Measurements from ENCODE around the gene MAML3.

The MAML3 gene

GRCh38 chr4:140048419-140048995 lies 105.5 kb downstream of the MAML3 start:
- Histone ChIP-seq H4K8ac (ENCODE audit: low read length) (no peak overlapping the region), H3K4ac (ENCODE audit: low read depth in 1 of 2, low read length in 2 of 2) (no peak overlapping the region), H4K91ac (ENCODE audit: low read length) (no peak overlapping the region), H2BK12ac (ENCODE audit: low read length in 2 of 2) (no peak overlapping the region), H3K23ac (ENCODE audit: low read length in 2 of 2) (no peak overlapping the region), H3K9me3 (ENCODE audit: control insufficient read depth, low read length) (no peaks in the 10 kb centered on the region), H2BK120ac (ENCODE audit: low read depth, low read length) (no peak overlapping the region), H3K27me3 (ENCODE audit: control insufficient read depth in 1 of 2, insufficient read depth in 1 of 2, low read length in 2 of 2) (no peaks in the 10 kb centered on the region), H2BK15ac (ENCODE audit: low read depth, poor library complexity, severe bottlenecking) (peak overlapping the region; percentile 93), H3K27ac (ENCODE audit: low read length, poor library complexity, severe bottlenecking) (peak overlapping the region; percentile 73), H3K18ac (ENCODE audit: low read depth in 1 of 2, low read length in 2 of 2) (peak overlapping the region in 1 of 2 experiments; percentile 77), H3K79me1 (replicated peaks; ENCODE audit: low read length, poor library complexity, severe bottlenecking) (peaks cover 18% of the 10 kb centered on the region), H2BK5ac (ENCODE audit: low read depth, low read length, poor library complexity, severe bottlenecking) (no peak overlapping the region), H2AFZ (ENCODE audit: low read depth, low read length) (no peak overlapping the region), H3K14ac (ENCODE audit: low read length in 2 of 2) (no peak overlapping the region), H3K9ac (ENCODE audit: low read length) (peak overlapping the region; percentile 86), H3K4me2 (ENCODE audit: low read length, poor library complexity, severe bottlenecking) (peak overlapping the region; percentile 54), H3K4me3 (ENCODE audit: insufficient read depth in 1 of 2, low read depth in 1 of 2, low read length in 2 of 2) (peak overlapping the region in 1 of 2 experiments; percentile 76), H2AK5ac (ENCODE audit: low read length, severe bottlenecking) (peak overlapping the region; percentile 72), H3K36me3 (ENCODE audit: control insufficient read depth in 1 of 2, insufficient read depth in 2 of 2, low read depth in 1 of 2, low read length in 2 of 2) (no peaks in the 10 kb centered on the region), H3K4me1 (ENCODE audit: control insufficient read depth, insufficient read depth, low read depth, low read length) (no peaks in the 10 kb centered on the region)
- 80% methylated on average over 4 of the region's 4 CpGs for WGBS
- DNase-seq: no peak

- no peaks in the 10 kb centered on the region for H3K9me3 ChIP-seq (ENCODE audit: control insufficient read depth, low read length)
- H3K14ac ChIP-seq (ENCODE audit: low read length in 2 of 2): no peak overlapping the region
- no peak overlapping the region for H3K4me3 ChIP-seq (ENCODE audit: insufficient read depth in 1 of 2, low read depth in 1 of 2, low read length in 2 of 2)
- no peak for DNase-seq
- H3K27me3 ChIP-seq (ENCODE audit: control insufficient read depth in 1 of 2, insufficient read depth in 1 of 2, low read length in 2 of 2): no peaks in the 10 kb centered on the region
- H2BK120ac ChIP-seq (ENCODE audit: low read depth, low read length): no peak overlapping the region
- H3K79me1 ChIP-seq (replicated peaks; ENCODE audit: low read length, poor library complexity, severe bottlenecking): peaks cover 15% of the 10 kb centered on the region
- no peak overlapping the region for H3K18ac ChIP-seq (ENCODE audit: low read depth in 1 of 2, low read length in 2 of 2)
- H2BK15ac ChIP-seq (ENCODE audit: low read depth, poor library complexity, severe bottlenecking): no peak overlapping the region
- H3K27ac ChIP-seq (ENCODE audit: low read length, poor library complexity, severe bottlenecking): no peak overlapping the region
- H4K91ac ChIP-seq (ENCODE audit: low read length): no peak overlapping the region
- no peak overlapping the region for H4K8ac ChIP-seq (ENCODE audit: low read length)
- H3K4me2 ChIP-seq (ENCODE audit: low read length, poor library complexity, severe bottlenecking): no peak overlapping the region
- no peak overlapping the region for H2AFZ ChIP-seq (ENCODE audit: low read depth, low read length)
- no peaks in the 10 kb centered on the region for H3K4me1 ChIP-seq (ENCODE audit: control insufficient read depth, insufficient read depth, low read depth, low read length)
- H3K36me3 ChIP-seq (ENCODE audit: control insufficient read depth in 1 of 2, insufficient read depth in 2 of 2, low read depth in 1 of 2, low read length in 2 of 2): no peaks in the 10 kb centered on the region
- no peak overlapping the region for H2BK5ac ChIP-seq (ENCODE audit: low read depth, low read length, poor library complexity, severe bottlenecking)
- H3K23ac ChIP-seq (ENCODE audit: low read length in 2 of 2): no peak overlapping the region
- no peak overlapping the region for H3K9ac ChIP-seq (ENCODE audit: low read length)
- no peak overlapping the region for H2BK12ac ChIP-seq (ENCODE audit: low read length in 2 of 2)
- H2AK5ac ChIP-seq (ENCODE audit: low read length, severe bottlenecking): no peak overlapping the region
- 77% methylated on average over 5 of the region's 5 CpGs for WGBS
- H3K4ac ChIP-seq (ENCODE audit: low read depth in 1 of 2, low read length in 2 of 2): no peak overlapping the region
These were observed 106.2 kb downstream of the MAML3 start for GRCh38 chr4:140047786-140048185.

GRCh38 chr4:140047017-140047640 lies 106.9 kb downstream of the MAML3 start:
- Histone ChIP-seq H3K4me2 (ENCODE audit: low read length, poor library complexity, severe bottlenecking) (no peak overlapping the region), H2BK5ac (ENCODE audit: low read depth, low read length, poor library complexity, severe bottlenecking) (no peak overlapping the region), H3K9me3 (ENCODE audit: control insufficient read depth, low read length) (no peaks in the 10 kb centered on the region), H2BK120ac (ENCODE audit: low read depth, low read length) (no peak overlapping the region), H3K14ac (ENCODE audit: low read length in 2 of 2) (no peak overlapping the region), H2AK5ac (ENCODE audit: low read length, severe bottlenecking) (no peak overlapping the region), H3K4me1 (ENCODE audit: control insufficient read depth, insufficient read depth, low read depth, low read length) (no peaks in the 10 kb centered on the region), H3K27me3 (ENCODE audit: control insufficient read depth in 1 of 2, insufficient read depth in 1 of 2, low read length in 2 of 2) (no peaks in the 10 kb centered on the region), H3K79me1 (replicated peaks; ENCODE audit: low read length, poor library complexity, severe bottlenecking) (peaks cover 15% of the 10 kb centered on the region), H4K8ac (ENCODE audit: low read length) (no peak overlapping the region), H3K18ac (ENCODE audit: low read depth in 1 of 2, low read length in 2 of 2) (peak overlapping the region in 1 of 2 experiments; percentile 7), H4K91ac (ENCODE audit: low read length) (no peak overlapping the region), H3K4me3 (ENCODE audit: insufficient read depth in 1 of 2, low read depth in 1 of 2, low read length in 2 of 2) (no peak overlapping the region), H3K9ac (ENCODE audit: low read length) (no peak overlapping the region), H3K36me3 (ENCODE audit: control insufficient read depth in 1 of 2, insufficient read depth in 2 of 2, low read depth in 1 of 2, low read length in 2 of 2) (no peaks in the 10 kb centered on the region), H3K23ac (ENCODE audit: low read length in 2 of 2) (no peak overlapping the region), H3K27ac (ENCODE audit: low read length, poor library complexity, severe bottlenecking) (no peak overlapping the region), H3K4ac (ENCODE audit: low read depth in 1 of 2, low read length in 2 of 2) (no peak overlapping the region), H2BK15ac (ENCODE audit: low read depth, poor library complexity, severe bottlenecking) (no peak overlapping the region), H2BK12ac (ENCODE audit: low read length in 2 of 2) (peak overlapping the region in 1 of 2 experiments; percentile 15), H2AFZ (ENCODE audit: low read depth, low read length) (no peak overlapping the region)
- 79% methylated on average over 17 of the region's 17 CpGs for WGBS
- DNase-seq: no peak

- Histone ChIP-seq H3K4ac (ENCODE audit: low read depth in 1 of 2, low read length in 2 of 2) (no peak overlapping the region), H3K4me3 (ENCODE audit: insufficient read depth in 1 of 2, low read depth in 1 of 2, low read length in 2 of 2) (no peak overlapping the region), H2AK5ac (ENCODE audit: low read length, severe bottlenecking) (no peak overlapping the region), H2BK15ac (ENCODE audit: low read depth, poor library complexity, severe bottlenecking) (no peak overlapping the region), H3K27ac (ENCODE audit: low read length, poor library complexity, severe bottlenecking) (no peak overlapping the region), H2AFZ (ENCODE audit: low read depth, low read length) (no peak overlapping the region), H4K91ac (ENCODE audit: low read length) (no peak overlapping the region), H3K14ac (ENCODE audit: low read length in 2 of 2) (no peak overlapping the region), H3K4me1 (ENCODE audit: control insufficient read depth, insufficient read depth, low read depth, low read length) (no peaks in the 10 kb centered on the region), H4K8ac (ENCODE audit: low read length) (no peak overlapping the region), H3K4me2 (ENCODE audit: low read length, poor library complexity, severe bottlenecking) (no peak overlapping the region), H3K18ac (ENCODE audit: low read depth in 1 of 2, low read length in 2 of 2) (no peak overlapping the region), H3K36me3 (ENCODE audit: control insufficient read depth in 1 of 2, insufficient read depth in 2 of 2, low read depth in 1 of 2, low read length in 2 of 2) (no peaks in the 10 kb centered on the region), H2BK120ac (ENCODE audit: low read depth, low read length) (no peak overlapping the region), H2BK5ac (ENCODE audit: low read depth, low read length, poor library complexity, severe bottlenecking) (no peak overlapping the region), H3K27me3 (ENCODE audit: control insufficient read depth in 1 of 2, insufficient read depth in 1 of 2, low read length in 2 of 2) (no peaks in the 10 kb centered on the region), H2BK12ac (ENCODE audit: low read length in 2 of 2) (no peak overlapping the region), H3K23ac (ENCODE audit: low read length in 2 of 2) (no peak overlapping the region), H3K9ac (ENCODE audit: low read length) (no peak overlapping the region), H3K9me3 (ENCODE audit: control insufficient read depth, low read length) (no peaks in the 10 kb centered on the region), H3K79me1 (replicated peaks; ENCODE audit: low read length, poor library complexity, severe bottlenecking) (peaks cover 15% of the 10 kb centered on the region)
- WGBS: 62% methylated on average over 5 of the region's 6 CpGs
- DNase-seq: no peak
These were observed 107.4 kb downstream of the MAML3 start for GRCh38 chr4:140046543-140046942.

Data from mesenchymal stem cell (in vitro differentiated cells and primary cell).